ENCODE results near the gene SPOPL. TPM values are rescaled to one million over a fixed set of nuclear protein-coding genes. Genes with fewer than 3 reads are reported as not detected.

SPOPL gene
- total and polyA plus RNA-seq, 2 donors (not counting 1 experiment from before 2014, with no cell fraction given), result 14.0 to 53.6 TPM

- no peak overlapping the region for H2AFZ ChIP-seq (ENCODE audit: insufficient read depth, low read depth, low read length, poor library complexity, severe bottlenecking)
- DNase-seq, result no peak
- ChIA-PET CTCF (no interaction called here), POLR2A (no interaction called here)
- Mint-ChIP-seq H3K27me3 (no peaks in the 10 kb centered on the region), H3K9me3 (ENCODE audit: insufficient read depth) (peaks cover 3% of the 10 kb centered on the region), H3K4me3 (no peak overlapping the region), H3K4me1 (peaks cover 55% of the 10 kb centered on the region), H3K27ac (no peak overlapping the region)
- H4K20me1 ChIP-seq (ENCODE audit: control insufficient read depth, insufficient read depth, low read length, poor library complexity, severe bottlenecking), result peaks cover 47% of the 10 kb centered on the region
- no peak overlapping the region for H3K9ac ChIP-seq (ENCODE audit: low read length)
- TF ChIP-seq, protein P1, sequence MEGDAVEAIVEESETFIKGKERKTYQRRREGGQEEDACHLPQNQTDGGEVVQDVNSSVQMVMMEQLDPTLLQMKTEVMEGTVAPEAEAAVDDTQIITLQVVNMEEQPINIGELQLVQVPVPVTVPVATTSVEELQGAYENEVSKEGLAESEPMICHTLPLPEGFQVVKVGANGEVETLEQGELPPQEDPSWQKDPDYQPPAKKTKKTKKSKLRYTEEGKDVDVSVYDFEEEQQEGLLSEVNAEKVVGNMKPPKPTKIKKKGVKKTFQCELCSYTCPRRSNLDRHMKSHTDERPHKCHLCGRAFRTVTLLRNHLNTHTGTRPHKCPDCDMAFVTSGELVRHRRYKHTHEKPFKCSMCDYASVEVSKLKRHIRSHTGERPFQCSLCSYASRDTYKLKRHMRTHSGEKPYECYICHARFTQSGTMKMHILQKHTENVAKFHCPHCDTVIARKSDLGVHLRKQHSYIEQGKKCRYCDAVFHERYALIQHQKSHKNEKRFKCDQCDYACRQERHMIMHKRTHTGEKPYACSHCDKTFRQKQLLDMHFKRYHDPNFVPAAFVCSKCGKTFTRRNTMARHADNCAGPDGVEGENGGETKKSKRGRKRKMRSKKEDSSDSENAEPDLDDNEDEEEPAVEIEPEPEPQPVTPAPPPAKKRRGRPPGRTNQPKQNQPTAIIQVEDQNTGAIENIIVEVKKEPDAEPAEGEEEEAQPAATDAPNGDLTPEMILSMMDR (IDR thresholded peaks at IDR 0.05), result no peak
- TF ChIP-seq EZH2 (IDR thresholded peaks at IDR 0.05; ENCODE audit: borderline replicate concordance, insufficient read depth, low read depth, low read length, poor library complexity, severe bottlenecking), result no peak
- ATAC-seq (ENCODE audit: low read depth), result no peak
- H3K4me2 ChIP-seq (replicated peaks; ENCODE audit: low read depth, low read length, poor library complexity, severe bottlenecking), result no peak overlapping the region
- WGBS (ENCODE audit: insufficient coverage), result no CpG with 5 or more reads among the region's 3 CpGs
- H3K4me3 ChIP-seq (ENCODE audit: control extremely low read depth in 1 of 5, extremely low read depth in 1 of 5, insufficient read depth in 1 of 5, low read depth in 2 of 5, low read length in 4 of 5), result no peak overlapping the region
- no peaks in the 10 kb centered on the region for H3K27me3 ChIP-seq (replicated peaks in 1 of 4; ENCODE audit: control extremely low read depth in 1 of 4, control insufficient read depth in 3 of 4, insufficient read depth in 4 of 4, low read length in 3 of 4)
- H3K27ac ChIP-seq (ENCODE audit: low read length in 2 of 2), result no peak overlapping the region
- peaks cover 0 to 5% (median 4%) of the 10 kb centered on the region in 3 donors for H3K9me3 ChIP-seq (ENCODE audit: control extremely low read depth in 1 of 3, control insufficient read depth in 2 of 3, insufficient read depth in 1 of 3, low read length in 2 of 3)
- H3K4me1 ChIP-seq (ENCODE audit: control insufficient read depth in 2 of 2, insufficient read depth in 2 of 2, low read length in 2 of 2), result peaks cover 26 to 48% of the 10 kb centered on the region in 2 donors
- intact Hi-C loops (cut with micrococcal nuclease), result loop anchor here (1.0 kb wide), 1 partner anchor 10 kb away; no protein-coding TSS in a partner anchor
- peaks cover 2 to 3% of the 10 kb centered on the region in 2 experiments for H3K36me3 ChIP-seq (replicated peaks in 1 of 2; ENCODE audit: control extremely low read depth in 1 of 2, control insufficient read depth in 1 of 2, extremely low read depth in 1 of 2, insufficient read depth in 2 of 2, low read length in 1 of 2)
- H3K79me2 ChIP-seq (ENCODE audit: control insufficient read depth, insufficient read depth, low read length), result peaks cover 100% of the 10 kb centered on the region
Measured at GRCh38 chr2:138510319-138510718, 8.7 kb downstream of the SPOPL start.

- Mint-ChIP-seq H3K27ac (no peak overlapping the region), H3K27me3 (no peaks in the 10 kb centered on the region), H3K4me1 (peaks cover 56% of the 10 kb centered on the region), H3K4me3 (no peak overlapping the region), H3K9me3 (ENCODE audit: insufficient read depth) (peaks cover 3% of the 10 kb centered on the region)
- TF ChIP-seq, protein P1 (IDR thresholded peaks at IDR 0.05), result no peak
- TF ChIP-seq EZH2 (IDR thresholded peaks at IDR 0.05; ENCODE audit: borderline replicate concordance, insufficient read depth, low read depth, low read length, poor library complexity, severe bottlenecking), result no peak
- intact Hi-C loops (cut with micrococcal nuclease), result no loop called here
- no peak overlapping the region for H3K4me2 ChIP-seq (replicated peaks; ENCODE audit: low read depth, low read length, poor library complexity, severe bottlenecking)
- ChIA-PET POLR2A (no interaction called here), CTCF (no interaction called here)
- peaks cover 13 to 41% of the 10 kb centered on the region in 2 donors for H3K4me1 ChIP-seq (ENCODE audit: control insufficient read depth in 2 of 2, insufficient read depth in 2 of 2, low read length in 2 of 2)
- peaks cover 0 to 5% (median 4%) of the 10 kb centered on the region in 3 donors for H3K9me3 ChIP-seq (ENCODE audit: control extremely low read depth in 1 of 3, control insufficient read depth in 2 of 3, insufficient read depth in 1 of 3, low read length in 2 of 3)
- no peak overlapping the region for H3K4me3 ChIP-seq (ENCODE audit: control extremely low read depth in 1 of 5, extremely low read depth in 1 of 5, insufficient read depth in 1 of 5, low read depth in 2 of 5, low read length in 4 of 5)
- H3K27me3 ChIP-seq (replicated peaks in 1 of 4; ENCODE audit: control extremely low read depth in 1 of 4, control insufficient read depth in 3 of 4, insufficient read depth in 4 of 4, low read length in 3 of 4), result no peaks in the 10 kb centered on the region
- DNase-seq, result no peak
- no peak for ATAC-seq (ENCODE audit: low read depth)
- H3K79me2 ChIP-seq (ENCODE audit: control insufficient read depth, insufficient read depth, low read length), result peaks cover 100% of the 10 kb centered on the region
- peaks cover 2 to 3% of the 10 kb centered on the region in 2 experiments for H3K36me3 ChIP-seq (replicated peaks in 1 of 2; ENCODE audit: control extremely low read depth in 1 of 2, control insufficient read depth in 1 of 2, extremely low read depth in 1 of 2, insufficient read depth in 2 of 2, low read length in 1 of 2)
- H4K20me1 ChIP-seq (ENCODE audit: control insufficient read depth, insufficient read depth, low read length, poor library complexity, severe bottlenecking), result peaks cover 70% of the 10 kb centered on the region
- H2AFZ ChIP-seq (ENCODE audit: insufficient read depth, low read depth, low read length, poor library complexity, severe bottlenecking), result no peak overlapping the region
- H3K9ac ChIP-seq (ENCODE audit: low read length), result no peak overlapping the region
- WGBS (ENCODE audit: insufficient coverage), result no CpG with 5 or more reads among the region's 1 CpG
- no peak overlapping the region for H3K27ac ChIP-seq (ENCODE audit: low read length in 2 of 2)
Measured at GRCh38 chr2:138512672-138513071, 11.1 kb downstream of the SPOPL start.

Data from B cell (primary cell).